K562 treated with DMSO at 1 percent for 24 hours (cell line): ENCODE measurements around the gene SPTBN1. TPM values are rescaled to one million over a fixed set of nuclear protein-coding genes. Genes with fewer than 3 reads are reported as not detected.

Experiments used
- total RNA-seq: library from RNA; unstranded; fragments of 300-600 nt; gene quantifications from 2 replicates; pipeline ENCODE4 v1.2.3, GENCODE V29; 2022; ENCODE audit warnings: low read depth; ENCODE audit not compliant: insufficient read depth

Gene SPTBN1
- 52.7 and 53.9 TPM in 2 replicates for total RNA-seq

GRCh38 chr2:54455563-54456361 lies at the start of gene SPTBN1:
SPTBN1 (plus strand) TSS chr2:54456327; CDS start chr2:54526419, 70,092 bp downstream.

Other genes with a start within 250 kb of the SPTBN1 start
- gene TSPYL6, start 200.1 kb upstream of the SPTBN1 start, total RNA-seq = 7.6 and 8.7 TPM in 2 replicates